Fibroblast of pulmonary artery (primary cell): Measurements from ENCODE around the gene SLC5A2.
"Not testable (repeated sequence)": the region's sequence is repeated elsewhere in the genome, so short reads cannot be mapped to it uniquely, and the experiment has no call there.

Experiments
- DNase-seq: peaks from one replicate; pipeline ENCODE4 v3.0.0-alpha.2; 2010; ENCODE audit warnings: low read depth
- H3K4me3 ChIP-seq: replicated peaks from 2 replicates; pipeline ENCODE4 v1.5.1; 2011; ENCODE audit warnings: low read depth, mild to moderate bottlenecking, control low read depth, low read length, moderate library complexity
- TF ChIP-seq, protein P1 (sequence below): IDR thresholded peaks from 2 replicates; pipeline ENCODE4 v1.5.1; 2011; ENCODE audit warnings: mild to moderate bottlenecking, control low read depth, low read length, inconsistent platforms; ENCODE audit errors: missing control alignments

Gene SLC5A2

DNA sequence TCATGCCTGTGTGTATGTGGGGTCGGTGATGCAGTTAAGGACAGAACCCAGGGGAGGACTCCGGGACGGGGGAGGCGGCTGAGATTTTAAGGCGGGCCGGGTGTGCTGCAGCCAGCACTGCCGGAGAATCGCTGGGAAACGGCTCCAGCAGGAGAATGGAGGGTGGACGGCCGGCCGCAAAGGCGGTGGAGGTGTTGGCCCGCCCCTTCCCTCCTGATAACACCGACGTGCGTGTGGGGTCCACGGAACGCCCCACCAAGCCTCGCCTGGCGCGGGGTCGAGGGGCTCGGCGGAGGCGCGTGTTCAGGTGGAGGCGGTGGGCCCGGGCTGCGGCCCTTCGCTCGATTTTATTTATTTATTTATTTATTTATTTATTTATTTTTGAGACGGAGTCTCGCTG, 41.0 kb upstream of the SLC5A2 start:
- peak overlapping the region; percentile 74 for H3K4me3 ChIP-seq
- TF ChIP-seq, protein P1, sequence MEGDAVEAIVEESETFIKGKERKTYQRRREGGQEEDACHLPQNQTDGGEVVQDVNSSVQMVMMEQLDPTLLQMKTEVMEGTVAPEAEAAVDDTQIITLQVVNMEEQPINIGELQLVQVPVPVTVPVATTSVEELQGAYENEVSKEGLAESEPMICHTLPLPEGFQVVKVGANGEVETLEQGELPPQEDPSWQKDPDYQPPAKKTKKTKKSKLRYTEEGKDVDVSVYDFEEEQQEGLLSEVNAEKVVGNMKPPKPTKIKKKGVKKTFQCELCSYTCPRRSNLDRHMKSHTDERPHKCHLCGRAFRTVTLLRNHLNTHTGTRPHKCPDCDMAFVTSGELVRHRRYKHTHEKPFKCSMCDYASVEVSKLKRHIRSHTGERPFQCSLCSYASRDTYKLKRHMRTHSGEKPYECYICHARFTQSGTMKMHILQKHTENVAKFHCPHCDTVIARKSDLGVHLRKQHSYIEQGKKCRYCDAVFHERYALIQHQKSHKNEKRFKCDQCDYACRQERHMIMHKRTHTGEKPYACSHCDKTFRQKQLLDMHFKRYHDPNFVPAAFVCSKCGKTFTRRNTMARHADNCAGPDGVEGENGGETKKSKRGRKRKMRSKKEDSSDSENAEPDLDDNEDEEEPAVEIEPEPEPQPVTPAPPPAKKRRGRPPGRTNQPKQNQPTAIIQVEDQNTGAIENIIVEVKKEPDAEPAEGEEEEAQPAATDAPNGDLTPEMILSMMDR: no peak
- DNase-seq: no peak

- not testable (repeated sequence) for DNase-seq
These were observed 37.0 kb upstream of the SLC5A2 start for GRCh38 chr16:31445931-31446330.

DNA sequence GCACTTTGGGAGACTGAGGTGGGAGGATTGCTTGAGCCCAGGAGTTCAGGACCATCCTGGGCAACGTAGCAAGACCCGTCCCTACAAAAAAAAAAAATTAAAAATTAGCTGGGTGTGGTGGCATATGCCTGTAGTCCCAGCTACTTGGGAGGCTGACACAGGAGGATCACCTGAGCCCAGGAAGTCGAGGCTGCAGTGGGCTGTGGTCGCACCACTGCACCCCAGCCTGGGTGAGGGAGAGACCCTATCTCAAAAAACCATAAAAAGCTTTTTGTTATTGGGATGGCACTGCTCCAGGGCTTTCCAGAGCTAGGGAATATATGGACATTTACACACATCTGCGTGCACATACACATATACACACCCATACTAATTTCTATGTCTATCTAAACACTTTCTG, 31.7 kb upstream of the SLC5A2 start:
- TF ChIP-seq, protein P1: no peak
- no peak for DNase-seq

More at GRCh38 chr16:31445931-31446330, 37.0 kb upstream of the SLC5A2 start:
- H3K4me3 ChIP-seq: not testable (repeated sequence)

DNA sequence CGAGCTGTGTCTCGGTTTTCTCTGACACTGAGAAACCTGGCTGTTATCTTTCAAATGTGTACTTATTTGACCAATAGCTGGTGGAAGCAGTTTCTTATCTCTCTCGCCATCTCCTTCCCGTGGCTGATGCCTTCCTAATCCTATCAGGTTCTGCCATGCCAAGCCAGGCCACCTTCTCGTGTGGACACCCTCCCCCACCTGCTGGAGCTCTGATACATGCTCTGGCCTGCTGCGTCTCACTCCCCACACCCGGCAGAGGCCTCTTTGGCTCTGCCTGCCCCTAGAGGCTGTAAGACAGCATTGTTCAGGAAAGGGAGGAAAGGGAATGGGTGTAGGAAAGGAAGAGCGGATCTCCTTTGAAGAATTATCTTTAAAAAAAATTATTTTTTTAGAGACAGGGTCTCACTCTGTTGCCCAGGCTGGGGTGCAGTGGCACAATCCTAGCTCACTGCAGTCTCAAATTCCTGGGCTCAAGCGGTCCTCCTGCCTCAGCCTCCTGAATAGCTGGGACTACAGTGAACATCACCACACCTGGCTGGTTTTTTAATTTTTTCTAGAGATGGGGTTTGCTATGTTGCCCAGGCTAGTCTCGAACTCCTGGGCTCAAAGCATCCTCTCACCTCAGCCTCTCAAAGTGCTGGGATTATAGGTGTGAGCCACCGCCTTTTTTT, 31.1 kb upstream of the SLC5A2 start:
- H3K4me3 ChIP-seq: no peak overlapping the region
- DNase-seq: peak; percentile 73
- TF ChIP-seq, protein P1: peak; percentile 81

More for the DNA sequence above, 31.7 kb upstream of the SLC5A2 start:
- H3K4me3 ChIP-seq: no peak overlapping the region

DNA sequence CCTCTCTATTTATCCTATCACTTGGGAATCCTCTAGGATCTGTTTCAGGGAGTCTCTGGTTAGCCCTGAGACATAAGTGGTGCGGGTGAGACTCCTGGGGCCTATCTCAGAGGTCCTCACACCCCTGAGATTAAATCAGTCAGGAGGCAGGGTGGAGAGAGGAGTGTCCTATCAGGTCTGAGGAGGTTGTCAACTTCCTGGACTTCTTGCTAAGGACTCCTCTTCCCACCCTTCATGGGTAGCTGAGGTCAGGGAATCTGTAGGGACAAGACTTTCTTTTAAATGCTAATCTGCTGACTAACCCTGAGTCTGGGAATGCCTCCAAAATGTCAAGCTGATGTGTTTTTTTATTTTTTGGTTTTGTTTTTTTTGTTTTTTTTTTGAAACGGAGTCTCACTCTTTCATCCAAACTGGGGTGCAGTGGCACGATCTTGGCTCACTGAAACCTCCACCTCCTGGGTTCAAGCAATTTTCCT, 30.3 kb upstream of the SLC5A2 start:
- DNase-seq: peak; percentile 92
- no peak overlapping the region for H3K4me3 ChIP-seq
- TF ChIP-seq, protein P1: no peak

DNA sequence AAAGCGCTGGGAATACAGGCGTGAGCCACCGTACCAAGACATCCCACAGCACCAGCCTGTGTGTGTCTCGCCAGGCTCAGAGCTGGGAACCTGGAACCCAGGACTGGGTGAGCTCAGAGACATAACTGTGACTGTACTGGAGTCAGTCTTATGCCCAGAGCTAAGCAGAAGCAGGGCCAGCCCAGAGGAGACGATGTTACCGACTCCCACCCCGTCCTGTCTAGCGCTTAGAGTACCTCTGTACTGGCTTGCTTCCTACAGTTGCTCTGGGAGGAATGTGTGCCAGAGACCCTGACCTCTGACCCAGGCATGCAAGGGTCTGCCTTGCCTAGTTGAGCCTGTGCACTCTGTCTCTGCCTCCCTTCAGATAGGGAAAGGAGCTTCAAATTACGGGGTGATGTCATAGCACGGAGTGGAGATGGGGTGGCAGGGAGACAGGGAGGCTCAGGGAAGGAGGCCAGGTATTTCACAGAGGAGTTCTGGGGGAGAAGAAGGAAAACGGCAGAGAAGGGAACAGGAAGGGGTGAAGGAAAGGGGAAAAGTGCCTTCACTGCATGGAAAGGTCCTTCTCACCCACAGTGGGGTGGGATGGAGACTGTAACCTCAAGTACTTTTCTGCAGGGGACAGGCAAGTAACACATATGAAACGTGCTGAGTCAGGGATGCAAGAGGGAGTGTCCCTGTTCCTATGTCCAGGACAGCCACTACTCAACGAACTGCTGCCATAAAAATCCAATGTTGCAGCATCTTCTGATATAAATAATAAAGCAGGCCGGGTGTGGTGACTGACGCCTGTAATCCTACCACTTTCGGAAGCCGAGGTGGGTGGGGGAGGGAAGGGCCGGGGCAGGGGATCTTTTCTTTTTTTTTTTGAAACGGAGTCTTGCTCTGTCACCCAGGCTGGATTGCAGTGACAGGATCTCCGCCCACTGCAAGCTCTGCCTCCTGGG, 29.4 kb upstream of the SLC5A2 start:
- TF ChIP-seq, protein P1: no peak
- DNase-seq: peak; percentile 65
- peak overlapping the region; percentile 19 for H3K4me3 ChIP-seq

GRCh38 chr16:31455601-31456314, 27.2 kb upstream of the SLC5A2 start:
- DNase-seq: no peak
- TF ChIP-seq, protein P1: peak; percentile 41
- H3K4me3 ChIP-seq: no peak overlapping the region
